ENCODE measurements around the gene PLA2G6.
"Not testable (repeated sequence)": the region's sequence is repeated elsewhere in the genome, so short reads cannot be mapped to it uniquely, and the experiment has no call there.

The PLA2G6 gene

DNA sequence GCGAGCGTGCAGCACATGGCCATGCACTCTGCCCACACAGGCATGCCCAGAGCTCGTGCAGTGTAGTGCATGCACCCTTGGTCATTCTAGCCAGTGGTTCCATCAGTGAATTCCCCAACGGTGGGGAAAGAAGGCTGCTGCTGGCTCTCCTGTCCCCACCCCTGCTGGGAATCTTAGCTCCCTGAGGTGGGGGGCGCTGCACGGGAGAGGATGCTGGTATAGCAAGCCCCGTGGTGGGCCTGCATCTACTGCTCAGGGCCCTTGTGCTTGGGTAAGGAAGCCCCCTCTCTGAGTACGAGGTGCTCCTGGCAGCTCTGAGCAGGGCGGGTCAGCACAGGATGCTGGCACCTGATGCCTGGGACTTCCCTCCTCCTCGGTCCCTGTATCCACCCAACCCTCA, 52.6 kb downstream of the PLA2G6 start:
- no peak for DNase-seq

DNA sequence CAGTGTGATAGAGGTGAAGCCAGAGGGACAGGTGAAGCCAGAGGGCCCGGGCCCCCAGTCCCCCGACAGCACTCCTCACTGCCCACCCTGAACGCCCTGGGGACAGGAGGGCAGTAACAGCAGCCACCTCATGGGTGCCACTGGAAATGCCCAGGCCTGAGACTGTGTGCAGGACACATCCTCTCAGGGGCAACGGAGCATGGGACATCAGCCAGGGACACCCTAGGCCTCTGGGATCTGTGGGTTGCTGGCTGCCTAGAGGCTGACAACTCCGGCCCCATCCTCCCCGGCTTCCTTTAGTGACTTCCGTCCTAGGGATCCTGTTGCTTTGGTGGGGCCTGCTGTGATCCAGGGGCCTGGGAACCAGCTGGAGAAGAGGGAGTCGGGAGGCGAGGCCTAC, 53.8 kb downstream of the PLA2G6 start:
- DNase-seq, result no peak

DNA sequence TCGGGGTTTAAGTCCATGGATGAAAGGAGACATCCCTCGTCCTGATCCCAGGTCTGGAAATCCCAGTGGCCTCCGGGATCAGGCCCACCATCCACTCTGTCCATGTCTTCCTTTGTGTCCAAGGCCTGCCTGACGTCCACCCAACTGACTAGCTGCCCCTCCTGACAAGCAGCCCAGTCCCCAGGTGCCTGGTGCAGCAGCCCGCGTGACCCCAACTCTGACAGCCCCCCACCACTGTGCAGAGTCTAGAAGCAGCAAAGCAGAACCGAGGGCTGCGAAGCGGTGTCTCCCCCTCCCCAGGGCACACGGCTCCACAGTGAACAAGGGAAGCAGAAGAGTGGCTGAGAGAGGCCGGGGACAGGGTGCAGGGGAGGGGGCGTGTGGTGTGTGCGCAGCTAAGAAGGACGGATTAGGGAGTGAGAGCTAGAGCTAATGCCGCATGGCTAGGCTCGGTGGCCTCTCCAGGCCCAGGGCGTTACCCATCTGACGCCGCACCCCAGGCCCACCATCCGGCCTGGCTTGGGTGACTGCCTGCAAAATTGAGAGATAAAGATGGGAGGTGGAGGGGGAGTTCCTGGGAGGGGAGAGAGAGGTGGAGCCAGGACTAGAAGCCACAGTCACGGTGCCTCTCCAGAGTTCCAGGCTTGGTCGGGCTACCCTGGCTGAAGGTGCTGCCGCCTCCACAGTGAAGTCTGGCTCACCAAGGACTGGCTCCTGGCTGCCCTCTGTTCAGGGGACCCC, 54.5 kb downstream of the PLA2G6 start:
- DNase-seq, result no peak

DNA sequence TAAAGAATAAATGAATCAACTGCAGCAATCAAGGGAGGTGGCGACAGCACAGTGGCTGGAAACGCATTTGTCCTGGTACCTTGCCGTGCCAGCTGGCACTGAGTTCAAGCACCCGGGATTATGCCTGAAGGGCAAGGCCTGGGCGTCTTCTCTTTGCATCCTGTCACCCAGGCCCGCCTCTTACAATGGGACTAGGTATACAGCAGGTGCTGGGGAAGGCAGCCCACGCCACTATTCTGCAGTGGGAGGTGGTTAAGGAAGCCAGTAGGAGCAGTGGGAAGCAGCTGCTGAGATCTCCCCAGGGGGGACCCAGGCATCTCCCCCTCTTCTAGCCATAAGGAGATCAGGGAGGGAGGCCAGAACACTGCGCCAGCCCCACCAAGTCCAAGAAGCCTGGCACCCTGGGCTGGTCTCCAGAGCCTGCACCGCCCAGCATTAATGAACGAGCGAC, 55.9 kb downstream of the PLA2G6 start:
- no peak for DNase-seq

DNA sequence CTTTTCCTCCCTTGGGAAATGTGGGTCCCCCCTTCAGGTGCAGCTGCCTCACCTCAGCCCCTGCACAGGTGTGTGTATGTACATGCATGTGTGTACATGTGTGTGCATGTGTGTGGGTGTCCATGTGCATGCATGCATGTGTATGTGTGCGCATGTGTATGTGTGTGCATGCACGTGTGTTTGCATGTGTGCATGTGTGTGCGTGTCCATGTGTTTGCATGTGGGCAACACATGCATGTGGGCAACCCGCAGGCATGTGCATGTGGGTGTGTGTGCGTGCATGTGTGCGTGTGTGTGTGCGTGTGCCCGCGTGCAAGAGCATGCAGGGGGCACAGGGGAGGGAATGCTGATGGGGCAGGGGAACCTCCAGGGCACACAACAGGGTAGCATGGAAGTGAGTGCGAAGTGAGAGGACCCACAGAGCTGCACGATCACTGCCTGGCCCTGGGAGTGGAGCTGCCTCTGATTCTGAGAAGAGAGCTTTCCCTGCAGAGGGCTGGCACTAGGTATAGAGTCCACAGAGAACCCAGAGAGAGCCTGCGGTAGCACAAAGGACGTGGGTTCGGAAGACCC, 56.5 kb downstream of the PLA2G6 start:
- no peak for DNase-seq

DNA sequence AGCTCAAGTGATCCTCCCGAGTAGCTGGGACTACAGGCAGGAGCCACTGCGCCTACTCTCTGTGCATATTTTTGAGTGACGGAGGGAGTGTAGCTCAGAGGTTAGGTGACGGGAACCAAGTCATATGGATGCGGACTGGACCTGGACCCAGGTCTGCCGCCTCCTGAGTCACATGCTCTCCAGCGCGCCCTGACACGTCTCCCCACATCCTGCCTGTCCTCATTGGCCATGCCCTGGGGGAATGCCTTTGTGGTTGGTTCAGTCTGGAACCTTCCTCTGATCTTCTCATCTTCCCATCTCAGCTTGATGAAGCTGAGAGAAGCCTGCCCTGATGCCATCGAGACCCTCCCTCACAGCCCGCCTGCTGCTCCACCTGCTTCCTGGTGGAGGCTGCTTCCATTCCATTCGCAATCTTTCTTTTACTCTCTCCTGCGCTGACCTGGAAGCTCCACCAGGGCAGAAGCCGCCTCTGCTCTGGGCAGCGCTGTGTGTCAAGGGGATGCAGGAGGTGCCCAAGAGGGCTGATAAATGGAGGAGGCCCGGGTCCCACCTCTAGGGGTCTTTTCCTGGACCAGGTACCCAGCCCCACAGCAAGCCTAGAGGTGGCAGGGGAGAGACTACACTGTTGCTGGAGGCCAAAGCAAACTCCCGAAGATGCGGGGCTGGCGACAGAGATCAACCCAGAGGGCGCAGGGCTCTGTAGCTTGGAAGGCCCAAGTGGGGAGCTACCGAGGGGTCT, 57.2 kb downstream of the PLA2G6 start:
- DNase-seq, result no peak

GRCh38 chr22:38122616-38123015, 59.0 kb downstream of the PLA2G6 start:
- DNase-seq, result no peak

GRCh38 chr22:38120359-38121110, 61.1 kb downstream of the PLA2G6 start:
- DNase-seq, result no peak

- DNase-seq, result not testable (repeated sequence)
These were observed 62.9 kb downstream of the PLA2G6 start for GRCh38 chr22:38118747-38119146.

GRCh38 chr22:38118182-38118581, 63.4 kb downstream of the PLA2G6 start:
- DNase-seq, result no peak

DNA sequence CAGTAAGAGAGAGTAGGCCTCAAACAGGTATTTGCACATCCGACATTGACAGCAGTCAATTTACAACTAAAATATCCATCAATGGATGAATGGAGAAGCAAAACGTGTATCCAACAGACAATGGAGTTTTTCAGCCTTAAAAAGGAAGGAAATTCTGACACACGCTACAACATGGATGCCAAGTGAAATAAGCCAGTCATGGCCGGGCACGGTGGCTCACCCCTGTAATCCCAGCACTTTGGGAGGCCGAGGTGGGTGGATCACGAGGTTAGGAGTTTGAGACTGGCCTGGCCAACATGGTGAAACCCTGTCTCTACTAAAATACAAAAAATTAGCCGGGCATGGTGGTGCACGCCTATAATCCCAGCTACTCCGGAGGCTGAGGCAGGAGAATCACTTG, 64.1 kb downstream of the PLA2G6 start:
- DNase-seq, result not testable (repeated sequence)

GRCh38 chr22:38115423-38116205, 66.0 kb downstream of the PLA2G6 start:
- no peak for DNase-seq

- peak; percentile 76 for DNase-seq
These were observed 66.9 kb downstream of the PLA2G6 start for GRCh38 chr22:38114484-38115398.

DNA sequence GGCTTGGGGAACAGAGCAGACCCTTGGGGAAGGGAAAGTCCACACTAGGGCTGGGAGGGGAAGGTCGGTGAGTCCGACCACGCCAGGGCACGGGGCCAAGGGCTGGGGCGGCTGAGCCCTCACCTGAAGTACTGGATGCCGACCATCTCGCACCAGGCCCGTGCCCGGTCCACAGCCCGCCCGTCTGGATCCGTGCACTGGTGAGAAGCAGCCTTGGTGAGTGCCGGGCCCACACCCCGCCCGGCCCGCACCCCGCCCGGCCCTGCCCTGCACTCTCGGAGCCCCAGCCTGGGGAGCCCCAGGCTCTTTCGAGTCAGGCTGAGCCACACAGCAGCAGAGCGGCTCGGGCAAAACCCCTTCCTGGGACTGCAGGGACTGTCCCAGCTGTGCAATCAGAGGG, 69.2 kb downstream of the PLA2G6 start:
- DNase-seq, result no peak

DNA sequence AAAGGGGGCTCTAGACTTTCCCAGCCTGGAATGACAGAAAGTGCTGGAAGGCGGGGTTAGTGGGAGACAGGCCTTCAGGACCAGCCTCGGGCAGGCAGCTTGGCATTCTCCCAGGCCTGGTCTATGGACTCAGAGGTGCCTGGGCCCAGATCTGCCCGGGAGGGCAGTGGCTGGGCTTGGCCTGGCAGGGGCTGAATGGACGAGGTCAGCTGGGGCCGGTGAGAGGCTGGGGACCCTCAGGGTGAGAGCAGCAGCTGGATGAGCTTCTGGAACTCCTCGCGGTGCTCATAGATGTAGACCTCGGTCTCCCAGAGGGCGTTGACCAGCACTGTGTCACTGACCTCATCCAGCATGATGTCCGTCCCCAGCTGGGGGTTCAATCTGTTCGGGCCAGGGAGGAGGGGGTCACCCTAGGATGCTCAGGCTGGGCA, 69.7 kb downstream of the PLA2G6 start:
- DNase-seq, result no peak

GRCh38 chr22:38110863-38111852, 70.5 kb downstream of the PLA2G6 start:
- DNase-seq, result no peak

- DNase-seq, result no peak
These were observed 71.4 kb downstream of the PLA2G6 start, which contains the start of gene BAIAP2L2 for GRCh38 chr22:38110008-38110862. TSS of gene BAIAP2L2 (minus strand) at chr22:38110684. CDS start at chr22:38110525, 159 bp downstream.

- DNase-seq, result no peak
These were observed 72.1 kb downstream of the PLA2G6 start for GRCh38 chr22:38109371-38110001.

Measured in stimulated activated CD4-positive, alpha-beta T cell treated with anti-CD3 and anti-CD28 coated beads, Interleukin-12 subunit alpha, Interleukin-12 subunit beta, amount 100 ng/mL, for 4 hours (primary cell).